Thymus (tissue), 2 donors: ENCODE measurements around the gene GLIPR1. TPM values are rescaled to one million over a fixed set of nuclear protein-coding genes. Genes with fewer than 3 reads are reported as not detected.

Experiments
- polyA plus RNA-seq: library from polyadenylated mRNA; stranded (reverse); fragments of 200-250 nt; gene quantifications from one replicate; pipeline ENCODE4 v1.2.3, GENCODE V29; 2013
- total RNA-seq: library from RNA; stranded (reverse); fragments of 120-200 nt; gene quantifications from one replicate; pipeline ENCODE4 v1.2.4, GENCODE V29; 2013
- donor health status: healthy.

Gene GLIPR1
- total and polyA plus RNA-seq, 2 donors = 12.2 to 28.3 TPM

Other genes with a start within 250 kb of the GLIPR1 start
- 1.8 TPM for gene CAPS2, start 150.4 kb upstream of the GLIPR1 start, total RNA-seq
- gene CAPS2, start 150.4 kb upstream of the GLIPR1 start, polyA plus RNA-seq = 4.1 TPM
- gene GLIPR1L1, start 146.1 kb upstream of the GLIPR1 start, total RNA-seq = not detected
- 0.05 TPM for gene GLIPR1L1, start 146.1 kb upstream of the GLIPR1 start, polyA plus RNA-seq
- gene GLIPR1L2, start 89.7 kb upstream of the GLIPR1 start, total RNA-seq = 0.57 TPM
- 2.1 TPM for gene GLIPR1L2, start 89.7 kb upstream of the GLIPR1 start, polyA plus RNA-seq
- 97.1 TPM for gene KRR1, start 30.9 kb downstream of the GLIPR1 start, total RNA-seq
- 24.5 TPM for gene KRR1, start 30.9 kb downstream of the GLIPR1 start, polyA plus RNA-seq